ENCODE results near the gene SOCS6. TPM values are rescaled to one million over a fixed set of nuclear protein-coding genes. Genes with fewer than 3 reads are reported as not detected.
"Not testable (repeated sequence)": the region's sequence is repeated elsewhere in the genome, so short reads cannot be mapped to it uniquely, and the experiment has no call there.

The SOCS6 gene
- total RNA-seq, 1 experiment from 2014 or later = 28.8 TPM

- no peak for DNase-seq (ENCODE audit: low read depth)
Observed at GRCh38 chr18:70355620-70356385, 67.0 kb downstream of the SOCS6 start.

GRCh38 chr18:70358105-70358406, 69.2 kb downstream of the SOCS6 start:
- DNase-seq (ENCODE audit: low read depth) = peak; percentile 96

- DNase-seq (ENCODE audit: low read depth) = peak; percentile 33
Observed at GRCh38 chr18:70359071-70359470, 70.2 kb downstream of the SOCS6 start.

- DNase-seq (ENCODE audit: low read depth) = no peak
Observed at GRCh38 chr18:70362258-70362657, 73.4 kb downstream of the SOCS6 start.

- peak; percentile 81 for DNase-seq (ENCODE audit: low read depth)
Observed at GRCh38 chr18:70363861-70364260, 75.0 kb downstream of the SOCS6 start.

GRCh38 chr18:70365361-70365760, 76.5 kb downstream of the SOCS6 start:
- no peak for DNase-seq (ENCODE audit: low read depth)

GRCh38 chr18:70366174-70366573, 77.3 kb downstream of the SOCS6 start:
- DNase-seq (ENCODE audit: low read depth) = no peak

GRCh38 chr18:70366670-70367069, 77.8 kb downstream of the SOCS6 start:
- DNase-seq (ENCODE audit: low read depth) = no peak

- DNase-seq (ENCODE audit: low read depth) = not testable (repeated sequence)
Observed at GRCh38 chr18:70367344-70367743, 78.5 kb downstream of the SOCS6 start.

- no peak for DNase-seq (ENCODE audit: low read depth)
Observed at GRCh38 chr18:70368903-70369302, 80.1 kb downstream of the SOCS6 start.

- DNase-seq (ENCODE audit: low read depth) = no peak
Observed at GRCh38 chr18:70370762-70371733, 82.2 kb downstream of the SOCS6 start.

GRCh38 chr18:70371908-70372307, 83.1 kb downstream of the SOCS6 start:
- DNase-seq (ENCODE audit: low read depth) = no peak

- no peak for DNase-seq (ENCODE audit: low read depth)
Observed at GRCh38 chr18:70372450-70373041, 83.7 kb downstream of the SOCS6 start.

GRCh38 chr18:70373042-70373519, 84.2 kb downstream of the SOCS6 start:
- DNase-seq (ENCODE audit: low read depth) = peak; percentile 97

- peak; percentile 59 for DNase-seq (ENCODE audit: low read depth)
Observed at GRCh38 chr18:70374154-70374553, 85.3 kb downstream of the SOCS6 start.

GRCh38 chr18:70376137-70376913, 87.5 kb downstream of the SOCS6 start:
- no peak for DNase-seq (ENCODE audit: low read depth)

GRCh38 chr18:70376914-70377258, 88.0 kb downstream of the SOCS6 start:
- no peak for DNase-seq (ENCODE audit: low read depth)

GRCh38 chr18:70377317-70377799, 88.5 kb downstream of the SOCS6 start:
- DNase-seq (ENCODE audit: low read depth) = peak; percentile 66

GRCh38 chr18:70377857-70378701, 89.2 kb downstream of the SOCS6 start:
- DNase-seq (ENCODE audit: low read depth) = no peak
